Measurements from ENCODE around the gene ZNF667.
A peak's percentile ranks its signal among the peaks of the same experiment; 100 is the strongest.

Gene ZNF667

DNA sequence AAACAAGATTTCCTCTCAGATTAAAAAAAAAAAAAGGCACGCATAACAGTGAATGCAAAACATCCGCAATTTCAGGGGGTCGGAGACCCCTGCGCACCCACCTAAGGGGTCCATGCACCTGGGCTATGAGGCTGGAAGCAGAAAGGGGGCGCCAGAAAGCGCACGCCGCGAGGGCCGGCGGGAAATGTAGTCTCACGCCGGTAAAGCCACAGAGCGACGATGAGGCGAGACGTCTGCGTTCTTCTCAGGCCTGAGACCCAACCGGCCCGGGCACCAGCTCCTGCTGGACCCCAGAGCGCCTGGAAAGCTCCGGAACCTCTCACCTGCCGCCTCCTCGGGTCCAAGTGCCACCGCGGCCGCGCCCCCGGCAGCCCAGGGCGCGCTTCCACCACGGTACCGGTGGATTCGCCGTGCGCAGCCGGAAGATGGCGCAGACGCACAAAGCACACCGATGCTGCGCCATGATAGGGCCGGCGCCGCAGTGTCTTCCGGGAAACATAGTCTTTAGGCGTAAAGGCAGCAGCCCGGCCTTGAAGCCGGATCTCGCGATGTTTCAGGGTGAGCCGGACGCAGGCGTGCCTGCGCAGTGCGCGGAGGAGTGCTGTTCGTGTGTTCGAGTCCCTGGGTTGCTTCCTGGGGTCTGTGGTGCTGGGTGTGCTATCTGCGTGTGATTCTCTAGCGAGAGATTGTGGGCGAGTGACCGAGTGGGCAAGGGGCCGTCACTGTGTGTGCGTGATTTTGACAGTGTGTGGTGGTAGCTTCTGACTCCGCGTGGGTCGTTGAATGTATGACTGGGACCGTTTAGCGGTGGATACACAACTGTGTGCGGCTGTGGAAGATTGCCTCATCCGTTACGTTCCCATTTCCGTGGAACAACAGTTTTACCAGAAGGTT is 83.8 kb downstream of the ZNF667 start, which contains the start of gene ZNF582:
TSS of gene ZNF582 (minus strand) at position 416 of the 894 bp plus-strand sequence. CDS start 1,782 bp downstream, outside the sequence.
- DNase-seq (ENCODE audit: low read depth in 2 of 2) = peak; percentile 80 to 83
